ENCODE measurements around the gene ANKFN1. TPM values are rescaled to one million over a fixed set of nuclear protein-coding genes. Genes with fewer than 3 reads are reported as not detected.
"Not testable (repeated sequence)": the region's sequence is repeated elsewhere in the genome, so short reads cannot be mapped to it uniquely, and the experiment has no call there.

ANKFN1 gene
- polyA plus RNA-seq, 2 donors = 0.08 to 0.09 TPM

DNA sequence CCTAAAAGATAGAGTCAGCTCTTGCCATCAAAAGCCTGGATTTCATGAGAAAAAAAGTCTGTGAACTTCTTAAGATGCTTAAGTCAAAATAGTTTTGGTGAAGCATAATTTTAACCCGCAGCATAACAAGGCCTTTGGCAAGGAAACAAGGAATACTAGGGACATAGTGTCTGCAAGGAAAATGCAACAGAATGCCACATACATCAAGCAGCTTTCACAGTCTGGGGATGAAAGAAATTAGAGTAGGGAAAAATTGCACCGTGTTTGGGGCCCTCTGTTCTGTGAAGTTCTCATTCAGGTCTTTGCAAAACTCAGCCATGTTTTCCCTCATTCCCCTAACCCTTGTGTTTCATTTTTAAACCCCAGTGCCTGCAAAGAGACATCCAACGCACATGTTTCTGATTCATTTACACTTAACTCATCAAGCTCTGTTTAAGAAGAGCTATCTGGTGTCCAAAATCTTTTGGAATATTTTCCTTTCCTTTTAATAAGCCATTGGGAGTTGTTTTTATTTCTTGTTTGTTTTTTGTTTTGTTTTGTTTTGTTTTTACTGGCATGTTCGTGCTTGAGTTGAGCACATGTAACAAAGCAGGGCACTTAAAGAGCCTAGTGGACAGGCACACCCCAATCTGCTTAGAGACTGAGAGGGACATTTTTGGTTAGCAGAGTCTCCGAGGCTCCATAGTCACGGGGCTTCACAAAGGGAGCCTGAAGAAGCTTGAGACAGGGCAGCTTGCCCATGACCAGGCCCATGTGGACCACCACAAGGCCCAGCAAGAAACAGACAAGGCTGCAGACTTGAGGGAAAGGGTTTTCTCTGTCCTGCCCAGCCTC is 116.5 kb downstream of the ANKFN1 start:
- Histone ChIP-seq H3K36me3 (ENCODE audit: control insufficient read depth in 2 of 2, insufficient read depth in 2 of 2, low read length in 1 of 2) (no peaks in the 10 kb centered on the region), H3K27ac (ENCODE audit: low read depth in 2 of 2, low read length in 1 of 2) (no peak overlapping the region), H3K27me3 (ENCODE audit: control insufficient read depth in 1 of 2, insufficient read depth in 2 of 2, low read length in 2 of 2) (no peaks in the 10 kb centered on the region), H3K9me3 (ENCODE audit: control insufficient read depth in 2 of 2, insufficient read depth in 1 of 2, low read depth in 1 of 2, low read length in 1 of 2) (no peaks in the 10 kb centered on the region), H3K4me1 (ENCODE audit: control insufficient read depth in 2 of 2, insufficient read depth in 2 of 2, low read length in 1 of 2) (no peaks in the 10 kb centered on the region), H3K4me3 (ENCODE audit: low read depth in 1 of 2, low read length in 2 of 2) (no peak overlapping the region)
- 68 to 74% methylated on average over 6 of the region's 6 CpGs for whole genome bisulfite sequencing, 2 donors

GRCh38 chr17:56274491-56274890 is 121.2 kb downstream of the ANKFN1 start:
- H3K36me3 ChIP-seq (ENCODE audit: control insufficient read depth in 2 of 2, insufficient read depth in 2 of 2, low read length in 1 of 2) = no peaks in the 10 kb centered on the region
- H3K4me3 ChIP-seq (ENCODE audit: low read depth in 1 of 2, low read length in 2 of 2) = no peak overlapping the region
- H3K9me3 ChIP-seq (ENCODE audit: control insufficient read depth in 2 of 2, insufficient read depth in 1 of 2, low read depth in 1 of 2, low read length in 1 of 2) = no peaks in the 10 kb centered on the region
- no peaks in the 10 kb centered on the region for H3K27me3 ChIP-seq (ENCODE audit: control insufficient read depth in 1 of 2, insufficient read depth in 2 of 2, low read length in 2 of 2)
- no peaks in the 10 kb centered on the region for H3K4me1 ChIP-seq (ENCODE audit: control insufficient read depth in 2 of 2, insufficient read depth in 2 of 2, low read length in 1 of 2)
- whole genome bisulfite sequencing, 2 donors = 89 to 92% methylated on average over 3 of the region's 3 CpGs
- no peak overlapping the region for H3K27ac ChIP-seq (ENCODE audit: low read depth in 2 of 2, low read length in 1 of 2)

- H3K27ac ChIP-seq (ENCODE audit: low read depth in 2 of 2, low read length in 1 of 2) = no peak overlapping the region
- no peaks in the 10 kb centered on the region for H3K9me3 ChIP-seq (ENCODE audit: control insufficient read depth in 2 of 2, insufficient read depth in 1 of 2, low read depth in 1 of 2, low read length in 1 of 2)
- H3K4me3 ChIP-seq (ENCODE audit: low read depth in 1 of 2, low read length in 2 of 2) = no peak overlapping the region
- H3K4me1 ChIP-seq (ENCODE audit: control insufficient read depth in 2 of 2, insufficient read depth in 2 of 2, low read length in 1 of 2) = no peaks in the 10 kb centered on the region
- no peaks in the 10 kb centered on the region for H3K27me3 ChIP-seq (ENCODE audit: control insufficient read depth in 1 of 2, insufficient read depth in 2 of 2, low read length in 2 of 2)
- H3K36me3 ChIP-seq (ENCODE audit: control insufficient read depth in 2 of 2, insufficient read depth in 2 of 2, low read length in 1 of 2) = no peaks in the 10 kb centered on the region
- WGBS, 2 donors = 72 to 87% methylated on average over 4 of the region's 4 CpGs
Observed at GRCh38 chr17:56284482-56284881, 131.2 kb downstream of the ANKFN1 start.

- H3K9me3 ChIP-seq (ENCODE audit: control insufficient read depth in 2 of 2, insufficient read depth in 1 of 2, low read depth in 1 of 2, low read length in 1 of 2); H3K4me3 ChIP-seq (ENCODE audit: low read depth in 1 of 2, low read length in 2 of 2); H3K4me1 ChIP-seq (ENCODE audit: control insufficient read depth in 2 of 2, insufficient read depth in 2 of 2, low read length in 1 of 2); H3K36me3 ChIP-seq (ENCODE audit: control insufficient read depth in 2 of 2, insufficient read depth in 2 of 2, low read length in 1 of 2); H3K27ac ChIP-seq (ENCODE audit: low read depth in 2 of 2, low read length in 1 of 2); H3K27me3 ChIP-seq (ENCODE audit: control insufficient read depth in 1 of 2, insufficient read depth in 2 of 2, low read length in 2 of 2): not testable (repeated sequence)
- WGBS, 2 donors = 69 to 71% methylated on average over 3 of the region's 3 CpGs
Observed at GRCh38 chr17:56288786-56289185, 135.5 kb downstream of the ANKFN1 start.

GRCh38 chr17:56289321-56289720 is 136.0 kb downstream of the ANKFN1 start:
- Histone ChIP-seq H3K4me1 (ENCODE audit: control insufficient read depth in 2 of 2, insufficient read depth in 2 of 2, low read length in 1 of 2) (no peaks in the 10 kb centered on the region), H3K9me3 (ENCODE audit: control insufficient read depth in 2 of 2, insufficient read depth in 1 of 2, low read depth in 1 of 2, low read length in 1 of 2) (no peaks in the 10 kb centered on the region), H3K4me3 (ENCODE audit: low read depth in 1 of 2, low read length in 2 of 2) (no peak overlapping the region), H3K36me3 (ENCODE audit: control insufficient read depth in 2 of 2, insufficient read depth in 2 of 2, low read length in 1 of 2) (no peaks in the 10 kb centered on the region), H3K27me3 (ENCODE audit: control insufficient read depth in 1 of 2, insufficient read depth in 2 of 2, low read length in 2 of 2) (no peaks in the 10 kb centered on the region), H3K27ac (ENCODE audit: low read depth in 2 of 2, low read length in 1 of 2) (no peak overlapping the region)
- 75 to 82% methylated on average over 6 of the region's 6 CpGs for WGBS, 2 donors

- no peak overlapping the region for H3K4me3 ChIP-seq (ENCODE audit: low read depth in 1 of 2, low read length in 2 of 2)
Observed at GRCh38 chr17:56290101-56290801, 137.0 kb downstream of the ANKFN1 start.

DNA sequence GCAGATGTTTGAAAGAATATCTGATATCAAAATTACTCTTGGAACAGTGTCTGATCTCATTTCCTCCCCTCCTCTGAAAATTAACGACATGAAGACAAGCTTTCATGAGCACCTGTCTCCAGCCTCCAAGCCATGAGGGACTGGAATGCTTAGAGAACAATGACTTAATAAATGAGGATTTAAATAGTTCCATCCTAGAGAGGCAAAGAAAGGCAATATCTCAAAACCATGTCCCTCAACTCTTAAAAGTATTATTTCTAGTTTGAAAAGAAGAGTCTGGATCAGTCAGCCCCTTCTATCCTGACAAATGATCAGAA is 137.5 kb downstream of the ANKFN1 start:
- H3K4me1 ChIP-seq (ENCODE audit: control insufficient read depth in 2 of 2, insufficient read depth in 2 of 2, low read length in 1 of 2) = no peaks in the 10 kb centered on the region
- no peaks in the 10 kb centered on the region for H3K9me3 ChIP-seq (ENCODE audit: control insufficient read depth in 2 of 2, insufficient read depth in 1 of 2, low read depth in 1 of 2, low read length in 1 of 2)
- no peaks in the 10 kb centered on the region for H3K27me3 ChIP-seq (ENCODE audit: control insufficient read depth in 1 of 2, insufficient read depth in 2 of 2, low read length in 2 of 2)
- no peak overlapping the region for H3K27ac ChIP-seq (ENCODE audit: low read depth in 2 of 2, low read length in 1 of 2)
- no peaks in the 10 kb centered on the region for H3K36me3 ChIP-seq (ENCODE audit: control insufficient read depth in 2 of 2, insufficient read depth in 2 of 2, low read length in 1 of 2)
- WGBS, 2 donors = 29 to 36% methylated on average over 1 of the region's 1 CpG
- no peak overlapping the region for H3K4me3 ChIP-seq (ENCODE audit: low read depth in 1 of 2, low read length in 2 of 2)

More at GRCh38 chr17:56290101-56290801, 137.0 kb downstream of the ANKFN1 start:
- WGBS, 2 donors = 86% methylated on average over 2 of the region's 2 CpGs
- H3K27me3 ChIP-seq (ENCODE audit: control insufficient read depth in 1 of 2, insufficient read depth in 2 of 2, low read length in 2 of 2) = no peaks in the 10 kb centered on the region
- H3K4me1 ChIP-seq (ENCODE audit: control insufficient read depth in 2 of 2, insufficient read depth in 2 of 2, low read length in 1 of 2) = no peaks in the 10 kb centered on the region
- no peak overlapping the region for H3K27ac ChIP-seq (ENCODE audit: low read depth in 2 of 2, low read length in 1 of 2)
- no peaks in the 10 kb centered on the region for H3K9me3 ChIP-seq (ENCODE audit: control insufficient read depth in 2 of 2, insufficient read depth in 1 of 2, low read depth in 1 of 2, low read length in 1 of 2)
- no peaks in the 10 kb centered on the region for H3K36me3 ChIP-seq (ENCODE audit: control insufficient read depth in 2 of 2, insufficient read depth in 2 of 2, low read length in 1 of 2)

- H3K4me1 ChIP-seq (ENCODE audit: control insufficient read depth in 2 of 2, insufficient read depth in 2 of 2, low read length in 1 of 2) = no peaks in the 10 kb centered on the region
- peak overlapping the region in 1 of 2 donors; percentile 21 for H3K27ac ChIP-seq (ENCODE audit: low read depth in 2 of 2, low read length in 1 of 2)
- H3K27me3 ChIP-seq (ENCODE audit: control insufficient read depth in 1 of 2, insufficient read depth in 2 of 2, low read length in 2 of 2) = no peaks in the 10 kb centered on the region
- WGBS, 2 donors = 93 to 96% methylated on average over 1 of the region's 1 CpG
- no peaks in the 10 kb centered on the region for H3K9me3 ChIP-seq (ENCODE audit: control insufficient read depth in 2 of 2, insufficient read depth in 1 of 2, low read depth in 1 of 2, low read length in 1 of 2)
- no peak overlapping the region for H3K4me3 ChIP-seq (ENCODE audit: low read depth in 1 of 2, low read length in 2 of 2)
- H3K36me3 ChIP-seq (ENCODE audit: control insufficient read depth in 2 of 2, insufficient read depth in 2 of 2, low read length in 1 of 2) = no peaks in the 10 kb centered on the region
Observed at GRCh38 chr17:56291226-56291805, 138.0 kb downstream of the ANKFN1 start.

- no peaks in the 10 kb centered on the region for H3K36me3 ChIP-seq (ENCODE audit: control insufficient read depth in 2 of 2, insufficient read depth in 2 of 2, low read length in 1 of 2)
- H3K27ac ChIP-seq (ENCODE audit: low read depth in 2 of 2, low read length in 1 of 2) = no peak overlapping the region
- H3K4me3 ChIP-seq (ENCODE audit: low read depth in 1 of 2, low read length in 2 of 2) = no peak overlapping the region
- 27 to 43% methylated on average over 1 of the region's 1 CpG for WGBS, 2 donors
- no peaks in the 10 kb centered on the region for H3K27me3 ChIP-seq (ENCODE audit: control insufficient read depth in 1 of 2, insufficient read depth in 2 of 2, low read length in 2 of 2)
- no peaks in the 10 kb centered on the region for H3K4me1 ChIP-seq (ENCODE audit: control insufficient read depth in 2 of 2, insufficient read depth in 2 of 2, low read length in 1 of 2)
- H3K9me3 ChIP-seq (ENCODE audit: control insufficient read depth in 2 of 2, insufficient read depth in 1 of 2, low read depth in 1 of 2, low read length in 1 of 2) = peaks cover 0 to under 1% of the 10 kb centered on the region in 2 donors
Observed at GRCh38 chr17:56292010-56292409, 138.7 kb downstream of the ANKFN1 start.
